ENCODE results near the gene REEP5.
"Not testable (repeated sequence)": the region's sequence is repeated elsewhere in the genome, so short reads cannot be mapped to it uniquely, and the experiment has no call there.

Gene REEP5

GRCh38 chr5:112960863-112961504 lies 39.0 kb upstream of the REEP5 start:
- Histone ChIP-seq H3K27ac (no peak overlapping the region), H3K4me3 (ENCODE audit: low read depth, low read length) (no peak overlapping the region), H3K36me3 (replicated peaks) (no peaks in the 10 kb centered on the region), H3K27me3 (replicated peaks) (no peaks in the 10 kb centered on the region)
- in situ Hi-C loops (cut with HindIII; ENCODE audit: low pct_ligation_motif_present, low sequenced_read_pairs), result no loop called here
- TF ChIP-seq CTCF (IDR thresholded peaks at IDR 0.05; ENCODE audit: low read depth, low read length, missing control alignments), result no peak
- DNase-seq, result no peak

GRCh38 chr5:112960315-112960714 lies 38.3 kb upstream of the REEP5 start:
- no peak overlapping the region for H3K27ac ChIP-seq
- H3K36me3 ChIP-seq (replicated peaks), result no peaks in the 10 kb centered on the region
- no peak for TF ChIP-seq CTCF (IDR thresholded peaks at IDR 0.05; ENCODE audit: low read depth, low read length, missing control alignments)
- in situ Hi-C loops (cut with HindIII; ENCODE audit: low pct_ligation_motif_present, low sequenced_read_pairs), result no loop called here
- no peak for DNase-seq
- H3K27me3 ChIP-seq (replicated peaks), result no peaks in the 10 kb centered on the region
- H3K4me3 ChIP-seq (ENCODE audit: low read depth, low read length), result no peak overlapping the region

GRCh38 chr5:112959872-112960271 lies 37.8 kb upstream of the REEP5 start:
- in situ Hi-C loops (cut with HindIII; ENCODE audit: low pct_ligation_motif_present, low sequenced_read_pairs); H3K27me3 ChIP-seq (replicated peaks); H3K36me3 ChIP-seq (replicated peaks); H3K4me3 ChIP-seq (ENCODE audit: low read depth, low read length): not testable (repeated sequence)
- peak overlapping the region; percentile 32 for H3K27ac ChIP-seq
- peak; percentile 80 for DNase-seq

- Histone ChIP-seq H3K4me3 (ENCODE audit: low read depth, low read length) (no peak overlapping the region), H3K27ac (peak overlapping the region; percentile 32), H3K27me3 (replicated peaks) (no peaks in the 10 kb centered on the region), H3K36me3 (replicated peaks) (no peaks in the 10 kb centered on the region)
- no peak for TF ChIP-seq CTCF (IDR thresholded peaks at IDR 0.05; ENCODE audit: low read depth, low read length, missing control alignments)
- in situ Hi-C loops (cut with HindIII; ENCODE audit: low pct_ligation_motif_present, low sequenced_read_pairs), result no loop called here
- peak; percentile 97 for DNase-seq
Observed at GRCh38 chr5:112958093-112959088, 36.4 kb upstream of the REEP5 start.

GRCh38 chr5:112957036-112957808 lies 35.2 kb upstream of the REEP5 start:
- in situ Hi-C loops (cut with HindIII; ENCODE audit: low pct_ligation_motif_present, low sequenced_read_pairs), result no loop called here

More at GRCh38 chr5:112957036-112957808, 35.2 kb upstream of the REEP5 start:
- H3K27me3 ChIP-seq (replicated peaks), result no peaks in the 10 kb centered on the region
- H3K36me3 ChIP-seq (replicated peaks), result no peaks in the 10 kb centered on the region
- DNase-seq, result no peak
- H3K27ac ChIP-seq, result no peak overlapping the region
- no peak overlapping the region for H3K4me3 ChIP-seq (ENCODE audit: low read depth, low read length)
- TF ChIP-seq CTCF (IDR thresholded peaks at IDR 0.05; ENCODE audit: low read depth, low read length, missing control alignments), result no peak

Measured in brain microvascular endothelial cell (primary cell).